Hematopoietic multipotent progenitor cell treated with erythropoietin and hydrocortisone succinate and interleukin-3 and kit ligand, for 6 days (in vitro differentiated cells): ENCODE results near the gene PLP1.

Source experiments
- DNase-seq: peaks from one replicate; pipeline ENCODE4 v3.0.0-alpha.2; 2015

The PLP1 gene

DNA sequence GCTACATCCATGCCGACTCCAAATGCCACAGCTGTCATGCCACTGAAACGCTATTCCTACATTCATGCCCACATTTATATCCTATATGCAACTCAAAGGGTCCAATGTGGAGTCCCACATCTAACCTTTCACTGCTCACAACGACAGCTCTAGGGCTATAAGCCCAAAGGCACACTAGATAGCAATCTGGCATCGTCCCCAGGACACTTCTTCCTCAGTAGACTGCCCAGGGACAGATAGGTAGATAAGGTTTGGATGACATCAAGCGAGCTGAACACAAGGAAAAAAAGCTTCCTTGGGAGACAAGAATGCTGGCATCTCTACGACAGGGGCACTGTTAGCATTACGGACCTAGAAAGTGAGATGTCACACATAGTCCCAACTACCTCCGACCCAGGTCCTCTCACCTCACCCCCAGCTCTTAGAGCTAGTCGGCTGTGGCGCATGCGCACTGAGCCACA, 54.7 kb downstream of the PLP1 start:
- DNase-seq = peak; percentile 77

DNA sequence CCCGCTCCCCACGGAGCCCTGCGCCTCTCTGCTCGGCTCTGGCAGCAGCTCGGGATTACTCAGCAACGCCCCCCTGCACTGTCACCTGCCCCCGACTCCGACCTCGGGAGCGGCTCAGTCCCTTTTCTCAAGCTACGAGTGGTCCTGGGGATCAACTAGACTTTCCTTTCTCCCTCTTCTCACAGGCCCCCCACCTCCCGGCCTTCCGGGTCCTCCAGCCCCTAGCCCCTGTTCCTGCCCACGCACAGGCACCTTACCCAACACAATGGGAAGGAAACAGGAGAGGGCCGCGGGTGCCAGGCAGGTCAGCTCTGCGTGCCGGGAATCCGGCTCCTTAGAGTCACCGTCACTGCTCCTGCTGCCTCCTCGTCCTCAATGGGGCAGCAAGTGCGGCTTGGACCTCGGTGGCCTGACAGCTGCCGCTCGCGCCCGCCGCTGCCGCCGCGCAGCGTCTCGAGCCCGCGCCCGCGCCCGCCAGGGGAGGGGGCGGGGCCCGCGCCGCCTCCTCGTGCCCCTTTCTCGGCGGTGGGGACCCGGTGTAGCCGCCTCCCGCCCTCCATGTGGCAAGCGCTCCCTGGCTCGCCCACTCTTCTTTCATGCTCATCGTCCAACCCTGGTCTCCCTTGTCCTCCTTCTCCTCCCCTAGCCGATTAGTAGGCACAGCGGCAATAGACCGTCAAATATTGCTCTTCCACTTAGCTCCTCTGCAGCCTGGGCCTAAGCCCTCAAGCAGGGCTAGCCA, 55.3 kb downstream of the PLP1 start, which contains the start of gene RAB9B:
Gene RAB9B (minus strand): TSS at position 455 of the 742 bp plus-strand sequence. CDS start 6,473 bp downstream, outside the sequence.
- peak; percentile 33 for DNase-seq

DNA sequence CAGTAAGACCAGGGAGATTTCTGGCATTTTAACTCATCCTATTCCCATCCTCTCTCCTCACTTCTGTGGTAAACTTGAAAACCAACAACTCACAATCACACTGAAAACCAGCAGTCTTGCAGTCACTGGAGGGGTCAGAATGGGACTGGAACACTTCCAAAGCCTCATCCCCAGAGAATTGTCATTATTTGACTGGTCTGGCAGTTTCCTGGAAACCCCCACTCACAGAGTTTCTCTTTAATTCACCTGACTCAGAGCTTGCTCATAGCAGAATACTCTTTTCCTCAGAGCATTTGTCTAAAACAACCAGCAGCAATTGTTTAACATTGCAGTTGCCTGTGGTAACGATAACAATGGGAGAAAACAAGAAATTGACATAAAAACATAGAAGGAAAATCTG, 62.8 kb downstream of the PLP1 start:
- DNase-seq = no peak
